Adipocyte (in vitro differentiated cells): Measurements from ENCODE around the gene PSG4.
"Not testable (repeated sequence)": the region's sequence is repeated elsewhere in the genome, so short reads cannot be mapped to it uniquely, and the experiment has no call there.

Source experiments
- DNase-seq: peaks from one replicate; pipeline ENCODE4 v3.0.0-alpha.2; 2015; ENCODE audit warnings: low read depth
- H3K27me3 ChIP-seq: replicated peaks from 2 replicates; pipeline ENCODE4 v1.7.0; 2013; ENCODE audit warnings: mild to moderate bottlenecking, low read length, moderate library complexity; ENCODE audit not compliant: control insufficient read depth, insufficient read depth
- H3K36me3 ChIP-seq: 2 replicates; pipeline ENCODE4 v1.7.0; 2013; ENCODE audit warnings: low read length, mild to moderate bottlenecking, moderate library complexity; ENCODE audit not compliant: control insufficient read depth, insufficient read depth, severe bottlenecking
- H3K4me1 ChIP-seq: 2 replicates; pipeline ENCODE4 v1.7.0; 2013; ENCODE audit warnings: mild to moderate bottlenecking, low read length, moderate library complexity; ENCODE audit not compliant: control insufficient read depth, insufficient read depth
- H3K4me3 ChIP-seq: 2 replicates; pipeline ENCODE4 v1.7.0; 2013; ENCODE audit warnings: mild to moderate bottlenecking, low read length, moderate library complexity
- H3K9ac ChIP-seq: 2 replicates; pipeline ENCODE4 v1.7.0; 2013; ENCODE audit warnings: mild to moderate bottlenecking, low read length, moderate library complexity
- H3K9me3 ChIP-seq: 2 replicates; pipeline ENCODE4 v1.7.0; 2013; ENCODE audit warnings: mild to moderate bottlenecking, low read length, moderate library complexity; ENCODE audit not compliant: control insufficient read depth

The PSG4 gene

DNA sequence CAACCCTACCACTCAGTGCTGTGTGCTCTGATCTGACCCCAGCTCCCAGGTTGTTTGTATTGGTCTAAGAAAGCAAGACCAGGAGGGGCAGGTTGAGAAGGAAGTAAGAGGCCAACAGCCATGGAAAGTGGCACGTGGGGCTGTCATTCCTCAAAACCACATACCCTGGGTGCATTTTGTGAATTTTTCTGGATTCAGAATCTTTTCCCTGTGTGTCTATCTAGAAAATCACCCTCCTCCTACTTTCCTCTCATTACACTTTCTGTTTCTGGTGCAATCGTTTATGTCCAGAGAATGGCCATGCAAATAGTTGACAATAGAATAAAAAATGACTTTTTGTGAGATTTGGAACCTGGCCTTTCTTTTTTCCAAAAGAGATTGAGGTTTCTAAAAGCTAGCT is 43.2 kb downstream of the PSG4 start:
- not testable (repeated sequence) for H3K9ac ChIP-seq, H3K27me3 ChIP-seq, H3K9me3 ChIP-seq, DNase-seq, H3K36me3 ChIP-seq, H3K4me3 ChIP-seq, H3K4me1 ChIP-seq

DNA sequence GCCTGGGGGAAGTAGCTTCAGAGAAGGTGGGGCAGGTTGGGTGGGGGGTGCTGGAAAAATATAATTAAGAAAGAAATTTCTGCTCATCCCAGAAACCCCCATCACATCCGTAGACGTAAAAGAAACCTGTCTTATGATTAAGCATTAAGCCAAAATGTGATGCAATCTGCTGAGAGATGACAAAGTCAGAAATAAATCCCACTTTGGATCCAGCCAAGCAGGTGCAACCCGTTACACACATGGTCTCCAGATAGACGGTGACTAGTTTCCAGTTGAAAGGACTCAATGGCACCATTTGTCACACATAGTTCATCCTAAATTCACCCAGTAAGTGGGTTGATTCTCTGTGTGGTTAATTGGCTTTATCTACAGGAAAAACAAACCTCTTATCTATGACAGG is 53.2 kb downstream of the PSG4 start:
- no peaks in the 10 kb centered on the region for H3K36me3 ChIP-seq
- DNase-seq, result no peak

DNA sequence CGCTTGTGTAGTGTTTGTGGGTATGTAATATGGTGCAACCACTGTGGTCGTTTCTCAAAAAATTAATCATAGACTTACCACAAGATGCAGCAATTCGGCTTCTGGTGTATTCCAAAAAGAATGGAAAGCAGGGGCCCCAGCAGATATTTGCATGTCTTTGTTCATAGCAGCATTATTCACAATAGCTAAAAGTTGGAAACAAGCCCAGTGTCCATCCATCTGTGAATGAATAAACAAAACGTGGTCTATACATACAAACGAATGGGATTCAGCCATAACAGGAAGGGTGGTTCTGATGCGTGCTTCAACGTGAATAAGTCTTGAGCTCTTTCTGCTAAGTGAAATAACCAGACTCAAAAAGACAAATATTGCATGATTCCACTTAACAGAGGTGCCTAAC is 55.6 kb downstream of the PSG4 start:
- not testable (repeated sequence) for H3K4me1 ChIP-seq, H3K9ac ChIP-seq, H3K4me3 ChIP-seq, DNase-seq, H3K9me3 ChIP-seq, H3K27me3 ChIP-seq, H3K36me3 ChIP-seq

More for the DNA sequence above, 53.2 kb downstream of the PSG4 start:
- Histone ChIP-seq H3K4me3 (no peak overlapping the region), H3K9me3 (no peaks in the 10 kb centered on the region), H3K4me1 (no peaks in the 10 kb centered on the region), H3K27me3 (no peaks in the 10 kb centered on the region), H3K9ac (no peak overlapping the region)

DNA sequence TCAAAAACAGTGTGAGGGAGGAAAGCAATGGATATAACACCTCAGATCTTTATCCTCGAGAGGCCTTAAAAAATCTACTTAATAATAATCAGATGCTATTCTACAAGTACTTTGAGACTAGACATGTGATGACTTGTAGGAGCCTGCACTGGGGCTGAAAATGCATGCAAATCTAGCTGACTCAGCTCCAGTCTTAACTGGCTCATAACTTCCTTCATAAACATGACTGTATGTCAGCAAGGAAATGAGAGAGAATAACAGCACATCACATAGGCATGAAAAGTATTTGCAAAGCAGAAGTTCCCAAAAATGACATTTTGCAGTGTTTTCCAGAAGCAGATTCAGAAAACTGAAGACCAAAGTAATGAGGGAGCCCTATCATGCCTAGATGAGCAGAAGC is 57.2 kb downstream of the PSG4 start:
- Histone ChIP-seq H3K36me3 (no peaks in the 10 kb centered on the region), H3K4me1 (no peaks in the 10 kb centered on the region), H3K9me3 (no peaks in the 10 kb centered on the region), H3K27me3 (no peaks in the 10 kb centered on the region), H3K4me3 (no peak overlapping the region), H3K9ac (no peak overlapping the region)
- DNase-seq, result no peak
